NOMO-1 treated with DMSO at 0.1 percent for 48 hours (cell line): ENCODE results near the gene CIC.

Source experiments
- DNase-seq: peaks from one replicate; lab custom pipeline; 2025; ENCODE audit not compliant: unreplicated experiment; lab: John Stamatoyannopoulos, UW

CIC gene

DNA sequence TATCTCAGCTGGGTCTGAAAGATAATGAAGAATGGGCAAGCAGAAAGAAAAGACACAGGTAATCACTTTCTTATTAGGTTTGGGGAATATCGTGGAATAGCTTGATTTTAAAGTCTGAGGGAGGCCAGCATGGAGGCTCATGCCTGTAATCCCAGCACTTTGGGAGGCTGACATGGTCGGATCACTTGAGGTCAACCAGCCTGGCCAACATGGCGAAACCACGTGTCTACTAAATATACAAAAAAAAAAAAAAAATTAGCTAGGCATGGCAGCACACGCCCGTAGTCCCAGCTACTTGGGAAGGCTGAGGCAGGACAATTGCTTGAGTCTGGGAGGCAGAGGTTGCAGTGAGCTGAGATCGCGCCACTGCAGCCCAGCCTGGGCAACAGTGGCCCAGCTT is 34.8 kb downstream of the CIC start:
- DNase-seq: no peak

DNA sequence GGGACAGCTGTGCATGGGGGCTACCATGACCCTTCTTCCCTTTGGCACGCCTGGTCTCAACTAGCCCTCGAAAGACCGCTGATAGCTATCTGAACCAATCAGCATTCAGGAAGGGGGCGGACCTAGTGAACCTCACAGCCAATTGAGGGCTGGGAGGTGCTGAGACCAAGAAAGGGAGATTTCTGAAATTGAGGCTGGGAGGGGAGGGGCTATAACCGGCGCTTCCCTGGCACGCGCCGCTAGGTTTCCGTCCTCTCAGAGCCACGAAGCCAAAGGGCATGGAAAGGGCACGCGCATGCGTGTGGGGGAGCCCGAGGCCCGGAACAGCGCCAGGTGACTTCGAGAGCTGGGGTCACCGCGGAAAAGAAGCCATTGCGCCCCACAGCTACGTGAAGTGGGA is 37.6 kb downstream of the CIC start:
- DNase-seq: no peak

DNA sequence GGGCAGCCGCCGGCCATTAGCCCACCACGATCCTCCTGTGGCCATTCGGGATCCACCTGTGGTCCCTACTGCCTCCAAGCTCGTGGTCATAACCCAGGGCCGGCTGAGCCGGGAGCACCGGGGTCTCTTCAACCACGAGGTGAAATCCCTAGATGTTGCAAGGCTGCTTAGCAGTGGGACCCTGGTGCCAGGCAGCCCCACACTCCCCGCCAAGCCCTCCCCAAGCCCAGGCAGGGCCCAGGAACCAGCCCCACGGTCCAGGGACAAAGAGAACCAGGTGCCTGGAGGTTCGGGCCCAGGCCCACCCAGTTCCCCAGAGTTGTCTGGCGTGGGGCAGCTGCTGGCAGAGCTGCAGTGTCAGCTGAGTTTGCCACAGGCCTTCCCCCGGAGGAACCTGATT is 40.6 kb downstream of the CIC start:
- DNase-seq: no peak

DNA sequence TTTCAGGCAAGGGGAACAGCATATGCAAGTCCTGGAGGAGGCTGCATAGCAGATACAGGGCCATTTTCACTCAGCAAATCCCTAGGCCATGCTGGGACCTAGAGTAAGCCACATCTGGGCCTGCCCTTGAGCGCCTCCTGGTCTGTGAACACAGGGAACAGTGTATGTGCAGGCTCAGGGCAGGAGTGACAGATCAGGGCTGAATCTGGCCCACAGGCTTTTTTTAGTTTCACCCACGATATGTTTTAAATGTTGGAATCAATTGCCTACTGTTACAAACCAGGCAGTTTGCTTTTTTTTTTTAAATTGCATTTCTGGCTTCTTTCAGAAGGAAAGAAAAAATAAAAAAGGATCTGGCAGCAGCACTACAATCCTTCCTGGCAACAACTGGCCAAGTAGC is 42.6 kb downstream of the CIC start:
- no peak for DNase-seq

DNA sequence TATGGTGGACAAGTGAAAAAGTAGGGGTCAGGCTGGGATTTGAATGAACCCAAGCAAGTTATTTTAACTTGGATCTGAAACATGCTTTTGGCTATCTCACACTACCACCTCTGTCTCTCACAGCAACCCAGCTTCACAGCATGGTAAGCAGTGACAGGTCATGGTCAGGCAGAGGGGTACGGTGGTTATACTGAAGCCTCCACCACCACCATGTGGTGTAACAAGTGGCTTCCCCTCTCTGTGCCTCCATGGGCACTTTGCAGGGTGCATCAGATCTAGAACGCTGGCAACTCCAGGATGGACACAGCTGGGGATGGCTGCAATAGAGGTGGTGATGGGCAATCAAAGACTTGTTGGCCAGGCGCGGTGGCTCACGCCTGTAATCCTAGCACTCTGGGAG is 43.3 kb downstream of the CIC start:
- no peak for DNase-seq

DNA sequence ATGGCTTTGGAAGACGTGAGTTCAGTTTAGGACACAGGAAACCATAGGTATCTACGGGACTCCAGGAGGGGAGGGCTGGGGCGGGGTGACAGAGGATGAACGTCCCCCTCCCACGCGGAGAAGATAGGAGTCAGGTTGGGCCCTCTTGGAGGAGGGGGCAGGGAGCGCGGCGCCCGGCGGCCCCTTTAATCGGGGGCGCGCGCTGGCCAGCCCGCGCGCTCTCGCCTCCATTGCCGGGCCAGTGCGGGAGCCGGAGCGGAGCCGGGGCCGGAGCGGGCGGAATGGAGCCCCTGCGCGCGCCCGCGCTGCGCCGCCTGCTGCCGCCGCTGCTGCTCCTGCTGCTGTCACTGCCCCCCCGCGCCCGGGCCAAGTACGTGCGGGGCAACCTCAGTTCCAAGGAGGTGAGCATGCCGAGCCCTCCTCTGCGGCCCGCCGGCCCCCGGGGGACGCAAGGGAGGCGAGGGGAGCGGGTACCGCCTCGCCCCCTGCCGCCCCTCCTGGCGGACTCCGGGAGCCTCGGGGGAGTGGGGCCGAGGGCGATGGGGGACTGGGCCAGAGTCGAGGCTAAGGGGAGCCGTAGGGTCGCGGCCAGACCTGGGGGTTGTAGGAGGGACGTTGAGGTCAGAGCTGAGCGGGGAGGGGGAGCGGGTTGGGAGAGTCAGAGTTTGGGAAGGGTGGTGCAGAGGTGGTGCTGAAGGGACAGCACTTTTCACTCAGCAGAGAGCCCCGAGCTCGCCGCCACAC is 44.2 kb downstream of the CIC start, which contains the start of gene TMEM145:
Gene TMEM145 (plus strand): TSS at position 214 of the 744 bp plus-strand sequence. CDS start 68 bp downstream, at position 282.
- peak; percentile 54 for DNase-seq

DNA sequence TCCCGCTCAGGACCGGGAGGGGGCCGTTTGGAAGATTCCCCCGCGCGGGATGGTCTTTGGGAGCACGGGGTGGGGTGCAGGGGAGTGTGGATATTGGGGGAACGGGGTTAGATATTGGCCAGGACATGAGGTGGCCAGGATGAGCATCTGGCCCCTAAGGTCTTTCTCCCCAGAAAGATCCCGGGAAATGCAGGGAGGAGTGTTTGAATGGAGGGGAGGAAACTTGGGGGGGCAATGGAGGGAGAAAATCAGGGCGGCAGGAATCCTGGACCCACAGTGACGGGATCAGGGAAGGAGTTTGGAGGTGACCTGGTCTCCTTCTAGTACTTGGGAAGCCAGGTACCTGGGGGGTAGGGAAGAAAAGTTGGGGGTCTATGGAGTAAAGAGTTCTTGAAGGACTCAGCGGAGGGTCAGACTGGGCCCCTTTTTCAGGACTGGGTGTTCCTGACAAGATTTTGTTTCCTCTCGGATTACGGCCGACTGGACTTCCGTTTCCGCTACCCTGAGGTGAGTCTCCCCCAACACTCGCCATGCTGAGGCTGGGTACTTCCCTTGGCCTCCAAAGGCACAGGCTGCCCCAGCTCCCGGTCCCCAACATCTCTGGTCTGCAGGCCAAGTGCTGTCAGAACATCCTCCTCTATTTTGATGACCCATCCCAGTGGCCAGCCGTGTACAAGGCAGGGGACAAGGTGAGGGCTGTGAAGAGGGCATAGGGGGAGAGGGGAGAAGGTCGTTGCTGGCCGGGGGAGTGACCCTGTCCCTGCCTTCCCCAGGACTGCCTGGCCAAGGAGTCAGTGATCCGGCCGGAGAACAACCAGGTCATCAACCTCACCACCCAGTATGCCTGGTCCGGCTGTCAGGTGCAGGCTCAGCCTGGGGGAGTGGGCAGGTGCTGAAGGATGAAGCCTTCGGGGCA is 45.0 kb downstream of the CIC start:
- no peak for DNase-seq

DNA sequence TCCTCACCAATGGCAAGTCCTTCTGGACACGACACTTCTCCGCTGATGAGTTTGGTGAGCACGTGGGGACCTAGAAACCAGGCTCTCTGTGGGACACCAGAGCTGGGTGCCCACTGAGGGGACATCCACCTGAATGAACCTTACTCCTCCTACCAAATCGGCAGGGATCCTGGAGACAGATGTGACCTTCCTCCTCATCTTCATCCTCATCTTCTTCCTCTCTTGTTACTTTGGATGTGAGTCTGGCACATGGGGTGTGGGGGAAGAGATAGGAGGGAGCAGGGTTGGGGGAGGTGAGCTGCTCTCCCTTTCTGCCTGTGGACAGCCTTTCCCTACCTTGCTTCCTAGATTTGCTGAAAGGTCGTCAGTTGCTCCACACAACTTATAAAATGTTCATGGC is 46.0 kb downstream of the CIC start:
- no peak for DNase-seq

DNA sequence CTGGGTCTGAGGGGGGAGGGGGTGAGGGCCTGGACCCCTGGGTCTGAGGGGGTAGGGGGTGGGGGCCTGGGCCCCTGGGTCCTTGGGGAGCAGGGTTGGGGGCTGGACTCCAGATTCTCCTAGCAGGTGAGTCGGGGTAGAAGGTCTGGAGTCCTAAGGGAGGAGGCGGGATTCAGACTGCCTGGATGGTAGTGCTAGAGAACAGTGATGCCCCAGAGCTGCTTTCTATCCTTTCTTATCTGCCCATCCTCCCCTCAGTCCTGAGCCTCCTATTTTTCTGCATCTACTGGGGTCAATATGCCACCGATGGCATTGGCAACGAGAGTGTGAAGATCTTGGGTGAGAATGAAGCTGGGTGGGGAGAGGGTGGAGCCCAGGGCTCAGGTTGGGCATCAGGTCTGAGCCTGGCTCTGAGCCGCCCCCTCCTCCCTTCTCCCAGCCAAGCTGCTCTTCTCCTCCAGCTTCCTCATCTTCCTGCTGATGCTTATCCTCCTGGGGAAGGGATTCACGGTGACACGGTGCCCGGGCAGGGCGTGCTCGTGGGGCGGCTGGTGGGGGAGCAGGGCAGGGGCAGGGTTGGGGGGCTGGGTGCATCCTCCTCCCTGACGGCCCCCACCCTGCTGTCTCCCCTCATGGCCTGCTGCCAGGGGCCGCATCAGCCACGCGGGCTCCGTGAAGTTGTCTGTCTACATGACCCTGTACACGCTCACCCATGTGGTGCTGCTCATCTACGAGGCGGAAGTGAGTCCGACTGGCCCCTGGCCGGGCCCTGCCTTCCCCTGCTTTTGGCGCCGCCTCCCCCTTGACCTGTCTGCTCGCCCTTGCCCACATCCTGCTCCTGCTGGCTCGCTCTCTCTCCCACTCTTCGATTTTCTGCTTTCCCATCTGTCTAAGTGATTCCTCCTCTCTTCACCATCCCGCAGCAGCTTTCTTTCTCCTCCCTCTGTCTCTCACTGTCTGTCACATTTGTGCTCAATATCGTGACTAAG is 47.5 kb downstream of the CIC start:
- DNase-seq: peak; percentile 59

DNA sequence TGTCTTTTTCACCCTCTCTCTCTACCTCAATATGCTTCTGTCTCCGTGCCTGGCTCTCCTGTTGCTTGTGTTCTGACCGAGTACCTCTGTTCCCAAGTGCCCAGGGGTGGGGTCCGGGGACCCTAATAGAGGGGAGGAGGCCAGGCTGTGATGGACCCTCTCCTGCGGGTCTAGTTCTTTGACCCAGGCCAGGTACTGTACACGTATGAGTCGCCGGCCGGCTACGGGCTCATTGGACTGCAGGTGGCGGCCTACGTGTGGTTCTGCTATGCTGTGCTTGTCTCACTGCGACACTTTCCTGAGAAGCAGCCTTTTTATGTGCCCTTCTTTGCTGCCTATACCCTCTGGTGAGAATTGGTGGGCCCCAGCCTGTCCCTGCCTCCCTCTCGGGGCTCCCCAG is 48.5 kb downstream of the CIC start:
- DNase-seq: no peak

DNA sequence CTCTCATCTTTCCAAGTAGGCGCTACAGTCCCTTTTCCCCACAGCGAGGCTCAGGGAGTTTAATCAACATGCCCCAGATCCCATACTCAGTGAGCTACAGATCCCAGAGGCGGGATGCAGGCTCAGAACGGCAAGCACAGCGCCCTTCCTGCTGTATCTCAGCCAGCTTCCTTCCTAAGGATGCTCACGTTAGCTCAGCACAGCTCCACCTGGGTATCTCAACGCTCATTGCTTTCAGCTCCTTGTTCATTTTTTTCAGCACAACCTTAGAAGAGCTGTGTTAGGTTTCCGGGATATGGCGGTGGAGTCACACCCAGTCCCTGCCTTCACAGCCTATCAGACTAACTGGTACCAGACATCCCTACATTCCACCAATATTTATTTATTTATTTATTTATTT is 53.3 kb downstream of the CIC start:
- no peak for DNase-seq

DNA sequence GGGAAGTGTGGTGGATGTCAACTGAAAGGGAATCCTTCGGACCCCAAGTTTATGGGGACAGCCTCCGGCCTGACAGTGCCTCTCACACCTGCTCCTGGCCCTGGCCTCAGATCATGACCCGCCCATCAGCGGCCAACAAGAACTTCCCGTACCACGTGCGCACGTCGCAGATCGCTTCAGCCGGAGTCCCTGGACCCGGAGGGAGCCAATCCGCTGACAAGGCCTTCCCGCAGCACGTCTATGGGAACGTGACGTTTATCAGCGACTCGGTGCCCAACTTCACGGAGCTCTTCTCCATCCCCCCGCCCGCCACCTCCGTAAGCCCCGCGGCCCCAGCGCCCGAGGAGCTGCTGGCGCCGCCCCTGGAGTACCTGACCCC is 54.4 kb downstream of the CIC start:
- DNase-seq: no peak

DNA sequence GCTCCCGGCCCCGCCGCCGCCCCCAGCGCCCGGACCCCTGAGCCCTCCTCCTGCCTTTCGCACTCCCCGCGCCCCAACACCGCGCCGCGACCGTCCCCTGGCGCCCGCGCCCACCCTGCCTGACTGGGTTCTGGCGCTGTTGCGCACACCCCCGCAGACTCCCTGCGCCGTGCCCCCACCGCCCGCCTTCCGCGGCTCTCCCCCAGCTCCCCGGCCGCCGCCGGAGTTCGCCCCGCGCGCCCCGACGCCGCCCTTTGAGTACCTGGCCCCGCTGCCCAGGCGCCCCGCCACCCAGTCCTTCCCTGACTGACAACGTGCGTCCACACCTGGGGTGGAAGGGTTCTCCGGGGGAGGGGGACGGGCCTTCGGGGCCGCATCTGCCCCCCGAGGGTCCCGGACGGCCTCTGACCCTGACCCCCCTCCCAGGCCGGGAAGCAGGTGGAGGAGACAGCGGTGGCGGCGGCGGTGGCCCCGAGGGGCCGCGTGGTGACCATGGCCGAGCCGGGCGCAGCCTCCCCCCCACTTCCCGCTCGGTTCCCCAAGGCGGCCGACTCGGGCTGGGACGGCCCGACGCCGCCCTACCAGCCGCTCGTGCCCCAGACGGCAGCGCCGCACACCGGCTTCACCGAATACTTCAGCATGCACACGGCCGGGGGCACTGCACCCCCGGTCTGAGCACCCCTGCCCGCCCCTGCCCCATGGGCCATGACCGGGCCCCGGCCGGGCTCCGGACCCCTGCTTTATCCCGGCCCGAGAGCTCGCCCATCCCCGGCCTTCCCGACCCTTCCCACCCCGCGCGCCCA is 55.0 kb downstream of the CIC start:
- peak; percentile 22 for DNase-seq

DNA sequence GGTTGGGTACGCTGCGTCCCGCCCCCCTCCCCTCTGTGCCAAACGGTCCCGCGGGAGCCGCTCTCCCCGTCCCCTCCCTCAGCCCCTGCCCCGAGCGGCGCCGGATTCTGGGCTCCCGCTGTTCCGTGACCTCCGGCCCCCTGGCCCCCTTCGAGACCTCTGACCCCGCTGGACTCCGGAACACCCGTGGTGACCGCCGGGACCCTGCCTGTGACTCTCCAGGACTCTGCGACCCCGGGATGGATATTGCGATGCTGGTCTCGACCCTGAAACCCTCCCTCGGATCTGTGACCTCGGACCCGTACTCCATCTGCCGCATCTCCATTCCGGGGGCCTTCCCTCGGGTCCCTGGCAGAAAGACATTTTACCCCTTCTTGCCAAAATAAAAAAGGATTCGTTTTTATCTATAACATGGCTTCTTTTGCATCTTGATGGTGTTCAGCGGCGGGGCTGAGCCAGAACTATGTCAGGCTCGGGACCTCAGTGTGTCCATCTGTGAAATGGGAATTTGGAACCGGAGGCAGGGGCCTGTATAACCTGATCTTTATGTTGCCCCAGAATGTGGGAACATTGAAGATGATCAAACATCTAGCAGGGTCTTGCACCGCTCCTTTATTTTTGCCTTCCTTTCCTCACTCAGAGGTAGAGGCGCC is 55.7 kb downstream of the CIC start:
- no peak for DNase-seq

DNA sequence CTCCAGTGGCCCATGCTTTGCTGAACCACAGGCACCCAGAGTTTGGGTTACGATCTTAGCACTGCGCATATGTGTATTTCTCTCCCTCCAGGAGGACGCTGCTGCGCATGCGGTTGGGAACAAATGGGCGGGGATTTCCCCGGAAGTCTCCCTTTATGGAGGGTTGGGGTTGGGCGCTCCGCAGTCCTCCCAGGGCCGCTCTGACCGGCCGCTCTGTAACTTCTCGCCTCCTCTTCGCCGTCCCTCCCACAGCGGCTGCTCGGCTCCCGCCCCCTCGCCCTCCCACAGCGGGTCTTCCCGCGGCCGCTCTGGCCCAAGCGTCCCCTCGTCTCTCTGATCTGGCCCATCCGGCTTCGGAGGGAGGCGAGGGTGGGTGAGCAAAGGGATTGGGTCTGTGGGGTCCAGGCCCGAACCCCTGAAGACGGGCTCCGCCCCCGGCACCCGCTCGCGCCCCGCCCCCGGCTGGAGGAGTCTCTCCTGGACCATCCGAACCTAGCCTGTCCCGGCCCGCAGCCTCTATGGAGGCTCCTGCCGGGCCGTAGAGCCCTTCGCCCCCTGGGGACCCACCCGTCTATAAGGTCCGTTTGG is 56.4 kb downstream of the CIC start, which contains the start of gene MEGF8:
Gene MEGF8 (plus strand): TSS at position 328 of the 588 bp plus-strand sequence. CDS start 609 bp downstream, outside the sequence.
- DNase-seq: peak; percentile 99

DNA sequence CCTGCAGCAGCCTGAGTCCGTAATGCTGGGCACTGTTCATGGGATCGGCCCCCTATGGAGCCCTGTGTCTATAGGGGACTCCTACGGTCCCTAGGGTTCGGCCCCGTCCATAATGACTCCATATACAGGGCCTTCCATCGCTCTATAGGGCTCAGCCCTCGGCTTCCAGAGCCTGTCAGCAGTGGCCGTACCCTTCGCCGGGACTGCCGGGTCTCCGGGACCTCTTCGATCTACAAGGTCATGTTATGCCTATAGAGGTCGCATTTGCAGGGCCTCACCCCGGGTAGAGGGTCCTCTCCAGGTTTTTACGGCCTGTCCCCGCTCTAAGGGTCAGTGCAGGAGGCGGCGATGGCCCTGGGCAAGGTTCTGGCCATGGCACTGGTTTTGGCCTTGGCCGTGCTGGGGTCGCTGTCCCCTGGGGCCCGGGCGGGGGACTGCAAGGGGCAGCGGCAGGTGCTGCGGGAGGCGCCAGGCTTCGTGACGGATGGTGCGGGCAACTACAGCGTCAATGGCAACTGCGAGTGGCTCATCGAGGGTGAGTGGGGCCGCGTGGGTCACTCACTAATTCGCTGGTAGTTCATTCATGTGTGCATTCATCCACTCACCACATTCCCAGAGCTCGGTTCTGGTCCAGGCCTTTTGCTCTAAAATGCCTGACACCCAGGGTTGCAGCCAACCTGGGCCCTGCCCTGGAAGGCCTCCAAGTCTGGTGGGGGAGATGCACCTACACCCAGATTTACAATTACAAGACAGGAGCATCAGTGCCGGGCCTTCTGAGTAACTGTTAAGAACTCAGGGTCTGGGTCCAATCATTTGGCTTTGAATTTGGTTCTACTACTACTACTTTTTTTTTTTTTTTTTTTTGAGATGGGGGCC is 57.1 kb downstream of the CIC start:
- peak; percentile 25 for DNase-seq

DNA sequence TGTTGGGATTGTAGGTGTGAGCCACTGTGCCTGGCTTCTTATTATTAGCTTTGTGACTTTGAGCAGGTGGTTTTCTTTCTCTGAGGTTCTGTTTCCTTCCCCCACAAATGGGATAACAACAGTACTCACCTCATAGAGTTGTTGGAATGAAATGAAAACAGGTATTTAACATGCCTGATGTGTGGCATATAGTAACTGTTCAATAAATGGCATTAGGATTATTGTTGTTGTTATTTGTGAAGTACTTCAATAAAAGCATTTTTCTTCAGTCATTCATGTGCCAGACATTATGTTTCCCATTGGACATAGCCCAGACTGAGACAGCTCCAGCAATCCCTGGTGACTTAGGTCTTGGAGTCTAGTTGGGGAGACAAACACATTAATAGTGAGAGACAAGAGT is 57.9 kb downstream of the CIC start:
- no peak for DNase-seq

DNA sequence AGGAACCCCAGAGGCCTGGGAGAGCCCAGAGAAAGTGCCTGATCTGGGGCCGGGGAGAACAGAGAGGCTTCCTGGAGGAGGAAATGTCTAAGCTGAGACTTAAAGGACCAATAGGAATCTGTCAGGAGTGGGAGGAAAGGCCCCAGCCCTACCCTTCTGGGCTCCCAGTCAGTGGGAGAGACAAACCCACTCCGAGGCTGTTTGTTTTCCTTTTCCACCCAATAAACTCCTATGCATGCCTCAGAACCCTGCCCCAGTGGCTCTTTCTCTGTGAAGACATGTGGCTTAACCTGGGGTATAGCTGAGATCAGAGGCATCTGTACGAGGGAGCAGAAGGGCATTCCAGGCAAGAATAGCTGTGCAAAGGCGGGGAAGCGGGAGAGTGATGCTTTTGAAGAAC is 58.3 kb downstream of the CIC start:
- no peak for DNase-seq
